Neural progenitor cell (in vitro differentiated cells): Measurements from ENCODE around the gene SOST.

ENCODE experiments used
- EZH2 ChIP-seq: fragments of 200-600 bp; sonication (generic); IDR thresholded peaks from 2 replicates; pipeline ENCODE4 v1.6.1; 2017; ENCODE audit warnings: antibody characterized with exemption, mild to moderate bottlenecking, moderate library complexity
- TF ChIP-seq, protein P1 (sequence below): fragments of 200-600 bp; sonication (generic); IDR thresholded peaks from 2 replicates; pipeline ENCODE4 v1.5.1; 2017; ENCODE audit warnings: antibody characterized with exemption, mild to moderate bottlenecking

DNA sequence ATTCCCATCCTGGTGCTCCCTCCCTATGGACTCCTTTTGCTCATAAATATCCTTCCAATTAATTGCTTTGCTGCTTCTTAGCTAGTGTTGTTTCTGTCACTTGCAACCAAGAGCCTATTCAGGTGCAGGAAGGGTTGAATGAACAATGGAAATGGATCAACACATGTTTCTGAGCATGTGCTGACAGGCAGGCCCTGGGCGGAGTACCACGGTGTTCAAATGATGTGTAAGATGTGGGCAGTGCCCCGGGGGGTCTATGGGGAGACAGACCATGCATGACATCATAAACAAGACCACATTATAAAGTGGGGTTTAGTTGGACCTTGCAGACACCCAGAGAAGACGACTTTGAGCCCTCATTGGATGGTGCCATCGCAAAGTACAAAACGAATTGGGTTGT, 48.5 kb downstream of the SOST start:
- TF ChIP-seq EZH2, result no peak
- TF ChIP-seq, protein P1, sequence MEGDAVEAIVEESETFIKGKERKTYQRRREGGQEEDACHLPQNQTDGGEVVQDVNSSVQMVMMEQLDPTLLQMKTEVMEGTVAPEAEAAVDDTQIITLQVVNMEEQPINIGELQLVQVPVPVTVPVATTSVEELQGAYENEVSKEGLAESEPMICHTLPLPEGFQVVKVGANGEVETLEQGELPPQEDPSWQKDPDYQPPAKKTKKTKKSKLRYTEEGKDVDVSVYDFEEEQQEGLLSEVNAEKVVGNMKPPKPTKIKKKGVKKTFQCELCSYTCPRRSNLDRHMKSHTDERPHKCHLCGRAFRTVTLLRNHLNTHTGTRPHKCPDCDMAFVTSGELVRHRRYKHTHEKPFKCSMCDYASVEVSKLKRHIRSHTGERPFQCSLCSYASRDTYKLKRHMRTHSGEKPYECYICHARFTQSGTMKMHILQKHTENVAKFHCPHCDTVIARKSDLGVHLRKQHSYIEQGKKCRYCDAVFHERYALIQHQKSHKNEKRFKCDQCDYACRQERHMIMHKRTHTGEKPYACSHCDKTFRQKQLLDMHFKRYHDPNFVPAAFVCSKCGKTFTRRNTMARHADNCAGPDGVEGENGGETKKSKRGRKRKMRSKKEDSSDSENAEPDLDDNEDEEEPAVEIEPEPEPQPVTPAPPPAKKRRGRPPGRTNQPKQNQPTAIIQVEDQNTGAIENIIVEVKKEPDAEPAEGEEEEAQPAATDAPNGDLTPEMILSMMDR, result no peak
